Neural crest cell (in vitro differentiated cells): ENCODE data around the gene AGAP2. TPM values are rescaled to one million over a fixed set of nuclear protein-coding genes. Genes with fewer than 3 reads are reported as not detected.
A peak's percentile ranks its signal among the peaks of the same experiment; 100 is the strongest.

Experiments used
- DNase-seq: peaks from one replicate; pipeline ENCODE4 v3.0.0; 2021; ENCODE audit warnings: low read depth, mixed read lengths, low spot score
- H3K27ac Mint-ChIP-seq: one replicate; pipeline ENCODE4 v1.8.0; 2021; ENCODE audit warnings: mild to moderate bottlenecking, mixed read lengths; ENCODE audit not compliant: unreplicated experiment
- H3K27me3 Mint-ChIP-seq: 2 replicates; pipeline ENCODE4 v1.8.0; 2021; ENCODE audit warnings: low read depth, mild to moderate bottlenecking, mixed read lengths
- H3K36me3 Mint-ChIP-seq: 2 replicates; pipeline ENCODE4 v1.8.0; 2021; ENCODE audit warnings: low read depth, mild to moderate bottlenecking, mixed read lengths
- H3K4me1 Mint-ChIP-seq: 2 replicates; pipeline ENCODE4 v1.8.0; 2021; ENCODE audit warnings: mixed read lengths
- H3K4me3 Mint-ChIP-seq: one replicate; pipeline ENCODE4 v1.8.0; 2021; ENCODE audit warnings: mild to moderate bottlenecking, mixed read lengths
- H3K9me3 Mint-ChIP-seq: 2 replicates; pipeline ENCODE4 v1.8.0; 2021; ENCODE audit warnings: mixed read lengths
- CTCF ChIP-seq: fragments of 200-600 bp; sonication (generic); conservative IDR thresholded peaks from 2 replicates; pipeline ENCODE4 v1.5.0; 2021; ENCODE audit warnings: antibody characterized with exemption, mild to moderate bottlenecking
- total RNA-seq: library from RNA; stranded (reverse); gene quantifications from 2 replicates; pipeline ENCODE4 v1.2.1, GENCODE V29; 2021

The AGAP2 gene
- total RNA-seq, 1 donor from 2014 or later: 4.1 TPM

DNA sequence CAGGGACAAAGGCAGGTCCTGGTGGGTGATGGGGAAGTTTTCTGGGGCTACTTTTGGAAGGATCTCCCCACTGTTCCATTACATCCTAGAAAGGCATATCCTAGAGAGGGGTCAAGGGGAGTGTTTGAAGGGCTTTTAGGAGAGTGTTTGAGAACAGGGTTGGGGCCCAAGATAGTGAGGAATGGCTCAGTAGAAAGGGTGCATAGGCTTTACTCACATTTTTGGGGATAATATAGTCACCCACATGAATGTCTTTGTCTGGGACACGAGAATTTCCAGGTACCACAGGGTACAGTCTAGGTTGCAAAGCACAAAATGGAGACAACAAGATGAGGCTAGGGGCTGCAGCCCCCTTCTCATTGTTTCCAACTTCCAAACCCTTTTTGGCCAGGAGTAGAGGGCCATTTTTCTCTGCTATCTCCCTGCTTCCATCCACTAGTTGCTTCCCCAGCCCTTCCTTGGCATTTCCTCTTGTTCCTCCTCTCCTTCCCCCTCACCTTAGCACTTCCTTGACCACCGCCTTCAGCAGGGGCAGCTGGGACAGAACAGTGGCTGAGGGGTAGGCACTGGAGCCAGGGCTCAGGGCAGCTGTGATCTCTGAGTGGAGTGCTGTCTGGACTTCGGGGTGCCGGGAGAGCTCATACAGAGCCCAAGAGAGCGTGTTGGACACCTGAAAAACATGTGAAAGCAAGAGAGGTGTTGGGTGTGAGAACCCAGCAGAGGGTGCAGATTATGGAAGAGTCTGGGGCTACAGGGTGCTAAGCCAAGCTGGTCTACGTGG lies 25.5 kb upstream of the AGAP2 start:
- DNase-seq: no peak
- Mint-ChIP-seq H3K27me3 (peaks cover 95% of the 10 kb centered on the region), H3K9me3 (no peaks in the 10 kb centered on the region), H3K4me3 (peak overlapping the region; percentile 19), H3K36me3 (peaks cover 7% of the 10 kb centered on the region), H3K4me1 (peaks cover 10% of the 10 kb centered on the region), H3K27ac (no peak overlapping the region)
- TF ChIP-seq CTCF: no peak

GRCh38 chr12:57762463-57762862 lies 23.9 kb upstream of the AGAP2 start:
- no peak for TF ChIP-seq CTCF
- Mint-ChIP-seq H3K4me3 (no peak overlapping the region), H3K27ac (no peak overlapping the region), H3K4me1 (peaks cover 10% of the 10 kb centered on the region), H3K36me3 (peaks cover 2% of the 10 kb centered on the region), H3K27me3 (peaks cover 87% of the 10 kb centered on the region), H3K9me3 (no peaks in the 10 kb centered on the region)
- no peak for DNase-seq

- Mint-ChIP-seq H3K4me3 (peak overlapping the region; percentile 36), H3K27me3 (peaks cover 84% of the 10 kb centered on the region)
Observed at GRCh38 chr12:57761391-57761998, 23.0 kb upstream of the AGAP2 start.

DNA sequence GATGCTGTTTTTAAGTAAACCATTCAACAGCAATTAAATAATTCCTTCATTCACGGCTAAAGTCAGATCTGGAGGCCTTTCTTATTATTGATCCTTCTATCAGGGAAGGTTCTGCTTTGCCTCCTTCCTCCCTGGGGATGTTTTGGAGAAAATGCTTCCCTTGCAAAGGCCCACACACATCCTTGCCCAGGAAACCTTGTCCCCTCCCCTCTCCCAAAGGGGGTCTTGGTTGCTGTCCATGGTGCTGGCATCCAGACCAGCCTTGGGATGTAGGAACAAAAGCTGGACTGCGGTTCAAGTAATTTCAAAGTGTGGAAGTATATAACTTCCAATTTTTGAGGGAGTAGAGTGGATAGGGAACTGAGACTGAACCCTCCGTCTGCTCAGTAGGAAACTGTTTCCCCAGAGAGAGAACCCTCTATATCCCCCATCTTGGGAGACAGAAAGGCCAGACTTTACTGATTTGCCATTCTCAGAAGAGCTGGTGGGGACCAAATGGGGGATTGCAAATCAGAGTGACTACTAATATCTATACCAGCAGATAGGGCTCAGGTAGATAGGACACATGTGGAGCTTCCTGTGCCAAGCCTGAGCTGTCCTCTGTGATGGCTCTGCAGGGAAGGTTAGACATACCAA lies 21.9 kb upstream of the AGAP2 start:
- TF ChIP-seq CTCF: no peak
- no peak for DNase-seq
- Mint-ChIP-seq H3K4me1 (peaks cover 11% of the 10 kb centered on the region), H3K27ac (no peak overlapping the region), H3K4me3 (peak overlapping the region; percentile 82), H3K9me3 (no peaks in the 10 kb centered on the region), H3K36me3 (peaks cover 2% of the 10 kb centered on the region), H3K27me3 (peaks cover 80% of the 10 kb centered on the region)

More at GRCh38 chr12:57761391-57761998, 23.0 kb upstream of the AGAP2 start:
- Mint-ChIP-seq H3K4me1 (peaks cover 9% of the 10 kb centered on the region), H3K36me3 (peaks cover 2% of the 10 kb centered on the region), H3K9me3 (no peaks in the 10 kb centered on the region), H3K27ac (no peak overlapping the region)
- no peak for TF ChIP-seq CTCF
- no peak for DNase-seq

- Mint-ChIP-seq H3K4me3 (peak overlapping the region; percentile 82), H3K27ac (no peak overlapping the region), H3K27me3 (peaks cover 73% of the 10 kb centered on the region), H3K36me3 (peaks cover 2% of the 10 kb centered on the region), H3K9me3 (no peaks in the 10 kb centered on the region), H3K4me1 (peaks cover 14% of the 10 kb centered on the region)
- TF ChIP-seq CTCF: peak; percentile 59
- no peak for DNase-seq
Observed at GRCh38 chr12:57759360-57759980, 20.9 kb upstream of the AGAP2 start.
